ENCODE measurements around the gene UBAP2L. TPM values are rescaled to one million over a fixed set of nuclear protein-coding genes. Genes with fewer than 3 reads are reported as not detected.

UBAP2L gene
- total and polyA plus RNA-seq, 9 of the 15 experiments (the other 6 are each of a cell fraction or from before 2014, with no cell fraction given): 75.0 to 245 (median 119) TPM

GRCh38 chr1:154192476-154192875 is 28.3 kb upstream of the UBAP2L start (continued):
- TF ChIP-seq ZNF407 (IDR thresholded peaks at IDR 0.05; ENCODE audit: low read depth): no peak
- TF ChIP-seq EHMT2 (IDR thresholded peaks at IDR 0.05): no peak
- no peak for TF ChIP-seq FOXP1 (CRISPR knock-in tag; IDR thresholded peaks at IDR 0.05)
- TF ChIP-seq BRD4 (IDR thresholded peaks at IDR 0.05): no peak
- no peak for TF ChIP-seq ZNF830 (CRISPR knock-in tag; IDR thresholded peaks at IDR 0.05)
- no peak for TF ChIP-seq ZNF217 (CRISPR knock-in tag; IDR thresholded peaks at IDR 0.05)
